ENCODE data around the gene RIF1.

Gene RIF1

GRCh38 chr2:151506170-151506569 lies 96.5 kb downstream of the RIF1 start:
- Mint-ChIP-seq H3K36me3 (ENCODE audit: low read depth) (peaks cover 12% of the 10 kb centered on the region), H3K27ac (no peak overlapping the region), H3K4me1 (peaks cover 5% of the 10 kb centered on the region), H3K9me3 (no peaks in the 10 kb centered on the region), H3K4me3 (no peak overlapping the region), H3K27me3 (ENCODE audit: low read depth) (no peaks in the 10 kb centered on the region)
- TF ChIP-seq, protein P1, sequence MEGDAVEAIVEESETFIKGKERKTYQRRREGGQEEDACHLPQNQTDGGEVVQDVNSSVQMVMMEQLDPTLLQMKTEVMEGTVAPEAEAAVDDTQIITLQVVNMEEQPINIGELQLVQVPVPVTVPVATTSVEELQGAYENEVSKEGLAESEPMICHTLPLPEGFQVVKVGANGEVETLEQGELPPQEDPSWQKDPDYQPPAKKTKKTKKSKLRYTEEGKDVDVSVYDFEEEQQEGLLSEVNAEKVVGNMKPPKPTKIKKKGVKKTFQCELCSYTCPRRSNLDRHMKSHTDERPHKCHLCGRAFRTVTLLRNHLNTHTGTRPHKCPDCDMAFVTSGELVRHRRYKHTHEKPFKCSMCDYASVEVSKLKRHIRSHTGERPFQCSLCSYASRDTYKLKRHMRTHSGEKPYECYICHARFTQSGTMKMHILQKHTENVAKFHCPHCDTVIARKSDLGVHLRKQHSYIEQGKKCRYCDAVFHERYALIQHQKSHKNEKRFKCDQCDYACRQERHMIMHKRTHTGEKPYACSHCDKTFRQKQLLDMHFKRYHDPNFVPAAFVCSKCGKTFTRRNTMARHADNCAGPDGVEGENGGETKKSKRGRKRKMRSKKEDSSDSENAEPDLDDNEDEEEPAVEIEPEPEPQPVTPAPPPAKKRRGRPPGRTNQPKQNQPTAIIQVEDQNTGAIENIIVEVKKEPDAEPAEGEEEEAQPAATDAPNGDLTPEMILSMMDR (IDR thresholded peaks at IDR 0.05; ENCODE audit: unreplicated experiment in 3 of 3), result no peak

- Mint-ChIP-seq H3K9me3 (no peaks in the 10 kb centered on the region), H3K36me3 (ENCODE audit: low read depth) (peaks cover 15% of the 10 kb centered on the region), H3K4me1 (no peaks in the 10 kb centered on the region), H3K27ac (no peak overlapping the region), H3K4me3 (no peak overlapping the region), H3K27me3 (ENCODE audit: low read depth) (no peaks in the 10 kb centered on the region)
- TF ChIP-seq, protein P1 (IDR thresholded peaks at IDR 0.05; ENCODE audit: unreplicated experiment in 3 of 3), result no peak
These were observed 98.8 kb downstream of the RIF1 start for GRCh38 chr2:151508519-151508918.

- Mint-ChIP-seq H3K4me3 (no peak overlapping the region), H3K27ac (no peak overlapping the region), H3K4me1 (no peaks in the 10 kb centered on the region), H3K9me3 (no peaks in the 10 kb centered on the region), H3K27me3 (ENCODE audit: low read depth) (no peaks in the 10 kb centered on the region), H3K36me3 (ENCODE audit: low read depth) (peaks cover 1% of the 10 kb centered on the region)
- TF ChIP-seq, protein P1 (IDR thresholded peaks at IDR 0.05; ENCODE audit: unreplicated experiment in 3 of 3), result no peak
These were observed 109.1 kb downstream of the RIF1 start for GRCh38 chr2:151518802-151519201.

DNA sequence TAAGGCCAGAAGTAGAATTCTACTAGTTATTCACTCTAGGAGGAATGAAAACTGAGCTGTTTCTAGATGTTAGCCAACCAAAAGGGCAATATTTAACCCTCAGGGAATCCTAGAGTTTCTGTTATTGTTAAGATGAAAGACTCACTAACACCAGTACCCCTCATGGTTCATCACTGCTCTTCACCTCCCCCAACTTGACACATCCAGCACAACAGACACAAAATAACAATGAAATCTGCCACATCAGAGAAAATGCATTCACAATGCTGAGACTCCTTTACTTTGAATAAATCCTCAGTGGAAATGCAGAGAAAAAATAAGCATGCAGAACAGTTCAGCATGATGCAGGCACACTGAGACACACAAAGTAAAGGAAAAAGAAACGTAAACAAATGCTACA lies 111.3 kb downstream of the RIF1 start:
- Mint-ChIP-seq H3K27ac (no peak overlapping the region), H3K27me3 (ENCODE audit: low read depth) (no peaks in the 10 kb centered on the region), H3K4me3 (no peak overlapping the region), H3K4me1 (no peaks in the 10 kb centered on the region), H3K36me3 (ENCODE audit: low read depth) (peaks cover 3% of the 10 kb centered on the region), H3K9me3 (no peaks in the 10 kb centered on the region)
- TF ChIP-seq, protein P1 (IDR thresholded peaks at IDR 0.05; ENCODE audit: unreplicated experiment in 3 of 3), result no peak

DNA sequence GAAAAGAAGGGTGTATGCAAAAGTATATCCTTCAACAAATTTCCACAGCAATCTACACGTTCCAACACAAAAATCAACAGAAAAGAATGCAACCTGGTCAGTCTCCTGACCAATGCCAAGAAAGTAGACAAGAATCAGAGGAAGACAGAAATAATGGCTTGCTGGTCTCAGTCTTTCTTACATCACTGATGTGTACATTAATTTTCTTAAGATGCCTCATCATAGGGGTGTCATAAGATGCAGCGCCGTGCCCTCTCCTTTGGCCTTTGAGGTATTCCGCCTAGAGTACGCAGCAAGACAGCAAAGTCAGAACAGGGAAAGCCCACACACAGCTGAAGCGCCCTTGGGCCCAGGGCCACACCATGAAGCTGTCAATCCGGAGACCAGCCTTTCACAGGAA lies 112.9 kb downstream of the RIF1 start:
- H3K4me1 Mint-ChIP-seq, result no peaks in the 10 kb centered on the region
- H3K36me3 Mint-ChIP-seq (ENCODE audit: low read depth), result peaks cover 10% of the 10 kb centered on the region
- H3K4me3 Mint-ChIP-seq, result no peak overlapping the region
- TF ChIP-seq, protein P1 (IDR thresholded peaks at IDR 0.05; ENCODE audit: unreplicated experiment in 3 of 3), result no peak
- no peak overlapping the region for H3K27ac Mint-ChIP-seq
- no peaks in the 10 kb centered on the region for H3K27me3 Mint-ChIP-seq (ENCODE audit: low read depth)
- H3K9me3 Mint-ChIP-seq, result no peaks in the 10 kb centered on the region

GRCh38 chr2:151523850-151524249 lies 114.1 kb downstream of the RIF1 start:
- no peaks in the 10 kb centered on the region for H3K9me3 Mint-ChIP-seq
- TF ChIP-seq, protein P1 (IDR thresholded peaks at IDR 0.05; ENCODE audit: unreplicated experiment in 3 of 3), result no peak
- no peak overlapping the region for H3K4me3 Mint-ChIP-seq
- peaks cover 10% of the 10 kb centered on the region for H3K36me3 Mint-ChIP-seq (ENCODE audit: low read depth)
- H3K4me1 Mint-ChIP-seq, result no peaks in the 10 kb centered on the region
- no peaks in the 10 kb centered on the region for H3K27me3 Mint-ChIP-seq (ENCODE audit: low read depth)
- H3K27ac Mint-ChIP-seq, result no peak overlapping the region
